Duodenal mucosa (tissue), 2 donors: Measurements from ENCODE around the gene OVOL1.

Experiments used
- H3K27ac ChIP-seq: one replicate; pipeline ENCODE4 v1.7.0; 2013; ENCODE audit warnings: low read depth, low read length
- H3K27me3 ChIP-seq, 2 donors: one replicate each; pipeline ENCODE4 v1.7.0; 2013; ENCODE audit warnings: low read length in 2 of 2, control low read depth in 1 of 2; ENCODE audit not compliant: insufficient read depth in 2 of 2, control insufficient read depth in 1 of 2
- H3K36me3 ChIP-seq, 2 donors: one replicate each; pipeline ENCODE4 v1.7.0; 2013; ENCODE audit warnings: low read length in 2 of 2, control low read depth in 1 of 2; ENCODE audit not compliant: insufficient read depth in 2 of 2, control insufficient read depth in 1 of 2
- H3K4me1 ChIP-seq, 2 donors: one replicate each; pipeline ENCODE4 v1.7.0; 2013; ENCODE audit warnings: low read length in 2 of 2, control low read depth in 1 of 2; ENCODE audit not compliant: insufficient read depth in 2 of 2, control insufficient read depth in 1 of 2
- H3K4me3 ChIP-seq, 2 donors: one replicate each; pipeline ENCODE4 v1.7.0; 2013; ENCODE audit warnings: low read length in 2 of 2, low read depth in 1 of 2
- H3K9ac ChIP-seq, 2 donors: one replicate each; pipeline ENCODE4 v1.7.0; 2013; ENCODE audit warnings: low read length in 2 of 2, low read depth in 1 of 2
- H3K9me3 ChIP-seq, 2 donors: one replicate each; pipeline ENCODE4 v1.7.0; 2013; ENCODE audit warnings: low read length in 2 of 2, control low read depth in 1 of 2; ENCODE audit not compliant: control insufficient read depth in 1 of 2

OVOL1 gene

DNA sequence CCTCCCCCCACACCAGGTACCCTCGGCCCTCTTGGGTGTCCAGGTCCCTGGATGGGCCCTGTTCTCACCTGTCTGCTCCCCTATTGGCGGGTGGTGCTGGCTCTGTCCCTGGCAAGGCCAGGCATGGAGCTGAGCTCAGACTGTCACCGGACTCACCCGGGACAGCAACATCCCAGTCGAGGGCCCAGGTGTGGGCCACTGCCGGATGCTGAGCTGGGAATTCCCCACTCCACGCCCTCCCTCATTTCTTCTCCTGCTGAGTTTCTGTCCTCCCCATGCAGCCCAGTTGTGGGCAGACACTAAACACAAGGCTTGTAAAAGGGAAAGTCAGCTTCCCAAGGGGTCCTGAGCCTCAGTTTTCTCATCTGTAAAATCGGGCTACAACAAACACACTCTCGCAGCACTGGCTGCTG lies 4.0 kb upstream of the OVOL1 start:
- Histone ChIP-seq H3K9ac (no peak overlapping the region), H3K27ac (no peak overlapping the region), H3K27me3 (peaks cover 0 to 2% of the 10 kb centered on the region in 2 donors), H3K36me3 (peaks cover 0 to 17% of the 10 kb centered on the region in 2 donors), H3K9me3 (no peaks in the 10 kb centered on the region), H3K4me3 (no peak overlapping the region), H3K4me1 (peaks cover 20 to 25% of the 10 kb centered on the region in 2 donors)

DNA sequence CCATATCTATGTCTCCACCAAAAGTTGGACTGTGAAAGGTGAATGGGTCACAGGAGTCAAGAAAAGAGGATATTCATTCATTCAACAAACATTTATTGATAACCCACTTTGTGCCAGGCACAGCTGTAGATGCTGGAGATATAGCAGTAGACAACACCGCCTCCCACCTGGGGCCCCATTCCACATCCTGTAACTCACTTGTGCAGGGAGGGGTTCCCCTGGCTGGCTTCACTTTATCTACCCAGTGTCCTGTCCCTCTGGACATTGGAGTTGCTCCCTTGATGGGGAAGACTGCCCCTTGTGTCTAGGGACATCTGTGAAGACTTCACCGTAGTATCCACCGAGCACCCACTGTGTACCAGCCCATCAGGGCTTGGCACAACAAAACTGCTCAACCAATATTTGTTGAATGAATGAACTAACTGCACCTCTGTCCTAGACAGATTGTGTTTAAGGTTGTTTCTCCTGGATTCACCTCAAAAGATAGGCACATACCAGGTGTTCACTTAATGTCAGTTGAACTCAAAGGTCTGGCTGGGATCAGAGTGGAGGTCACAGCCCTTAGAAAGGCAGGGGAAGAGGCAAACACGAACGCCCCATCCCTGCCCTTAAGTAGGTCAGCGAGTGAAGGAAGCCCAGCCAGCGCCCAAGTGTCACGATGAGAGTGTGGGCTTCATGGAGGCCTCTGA lies 1.4 kb upstream of the OVOL1 start:
- peaks cover 4 to 5% of the 10 kb centered on the region in 2 donors for H3K27me3 ChIP-seq
- H3K9me3 ChIP-seq, result no peaks in the 10 kb centered on the region
- no peak overlapping the region for H3K4me3 ChIP-seq
- no peak overlapping the region for H3K9ac ChIP-seq
- H3K4me1 ChIP-seq, result peaks cover 24 to 29% of the 10 kb centered on the region in 2 donors
- no peak overlapping the region for H3K27ac ChIP-seq
- H3K36me3 ChIP-seq, result peaks cover 0 to 3% of the 10 kb centered on the region in 2 donors

DNA sequence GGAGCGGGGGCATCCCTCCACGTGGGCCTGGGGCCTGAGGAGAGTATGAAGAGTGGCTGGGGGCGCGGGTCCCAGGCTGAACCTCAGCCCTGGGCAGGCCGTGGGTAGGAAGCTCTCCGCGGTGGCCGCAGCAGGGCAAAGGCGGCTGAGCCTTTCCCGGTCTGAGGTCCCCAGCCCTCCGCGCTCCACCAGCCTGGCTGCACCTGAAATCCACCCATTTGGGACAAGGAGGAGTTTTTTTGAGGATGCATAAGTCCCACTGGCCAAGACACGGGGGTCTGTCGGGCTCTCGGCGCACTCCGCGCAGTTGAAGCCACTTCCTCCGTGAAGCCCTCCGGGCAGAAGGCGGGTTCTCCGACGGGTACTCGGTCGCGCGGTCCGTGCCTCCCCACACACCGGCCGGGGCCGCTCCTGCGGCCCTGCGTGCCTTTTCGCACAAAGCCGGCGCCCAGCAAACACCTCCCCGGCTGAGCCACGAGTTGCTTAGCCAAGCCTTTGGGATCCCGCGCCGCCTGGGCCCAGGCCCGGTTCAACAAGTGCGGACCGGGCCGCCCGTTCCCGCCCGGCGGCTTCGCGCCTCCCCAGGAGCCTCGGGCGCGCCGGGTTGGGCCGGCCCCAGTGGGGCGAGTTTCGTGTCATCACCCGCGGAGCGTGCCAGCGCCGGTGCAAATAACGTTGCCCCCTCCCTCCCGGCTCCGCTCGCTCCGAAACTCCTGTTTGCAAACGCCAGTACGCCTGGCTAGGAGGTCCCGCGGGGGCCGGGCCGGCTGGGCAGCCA lies 666 bp upstream of the OVOL1 start:
- peaks cover 0 to 3% of the 10 kb centered on the region in 2 donors for H3K36me3 ChIP-seq
- no peak overlapping the region for H3K27ac ChIP-seq
- H3K4me1 ChIP-seq, result peaks cover 31 to 36% of the 10 kb centered on the region in 2 donors
- no peak overlapping the region for H3K9ac ChIP-seq
- H3K9me3 ChIP-seq, result no peaks in the 10 kb centered on the region
- H3K27me3 ChIP-seq, result peaks cover 4 to 5% of the 10 kb centered on the region in 2 donors
- H3K4me3 ChIP-seq, result peak overlapping the region; percentile 36 to 40

DNA sequence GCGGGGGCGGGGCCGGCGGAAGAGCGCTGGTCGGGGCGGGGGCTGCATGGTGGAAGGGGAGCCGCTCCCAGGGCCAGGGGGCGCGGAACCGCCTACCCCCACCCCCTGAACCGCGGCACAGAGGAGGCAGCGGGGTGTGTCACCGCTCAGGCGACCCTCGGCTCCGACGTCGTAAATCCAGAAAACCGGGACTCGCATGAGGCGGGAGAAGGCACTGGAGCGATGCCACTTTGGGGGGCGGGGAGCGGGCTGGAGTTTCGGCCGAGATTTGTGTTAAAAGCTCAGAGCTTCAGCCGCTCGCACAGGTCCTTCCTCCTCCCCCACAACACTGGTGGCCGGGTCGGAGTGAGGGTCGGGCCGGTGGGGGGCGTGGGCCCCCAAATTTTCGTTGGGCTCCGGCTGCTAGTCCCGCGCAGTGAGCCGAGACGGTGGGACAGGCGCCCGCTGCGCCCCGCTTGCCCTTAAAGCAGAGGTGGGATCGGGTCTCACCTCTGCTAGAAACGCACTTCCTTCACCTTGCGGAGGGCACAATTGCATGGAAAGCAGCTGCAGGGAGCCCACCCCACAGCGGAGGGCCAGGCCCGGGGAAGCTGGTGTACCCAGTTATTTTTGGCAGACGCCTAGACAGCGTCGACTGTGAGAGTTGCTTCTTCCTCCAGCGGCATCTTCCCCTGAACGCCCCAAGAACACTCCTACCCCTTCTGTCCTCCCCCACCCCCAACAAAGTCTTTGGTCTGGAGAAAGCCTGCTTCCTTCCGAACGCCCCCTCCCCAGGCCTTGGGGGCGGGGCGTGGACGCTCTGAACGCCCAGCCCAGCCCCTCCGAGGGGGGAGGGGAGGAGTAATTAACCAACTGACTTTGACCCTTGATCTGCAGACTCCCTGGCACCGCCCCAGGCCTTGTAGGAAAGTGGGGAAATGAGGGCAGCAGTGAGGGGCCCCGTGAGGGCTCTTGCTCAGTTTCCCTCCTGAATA lies 1.1 kb downstream of the OVOL1 start:
- Histone ChIP-seq H3K36me3 (peaks cover 0 to 3% of the 10 kb centered on the region in 2 donors), H3K27me3 (peaks cover 4 to 5% of the 10 kb centered on the region in 2 donors), H3K4me3 (peak overlapping the region; percentile 82 to 85), H3K4me1 (peaks cover 46 to 50% of the 10 kb centered on the region in 2 donors), H3K27ac (peak overlapping the region; percentile 75), H3K9ac (peak overlapping the region; percentile 83 to 91), H3K9me3 (no peaks in the 10 kb centered on the region)

DNA sequence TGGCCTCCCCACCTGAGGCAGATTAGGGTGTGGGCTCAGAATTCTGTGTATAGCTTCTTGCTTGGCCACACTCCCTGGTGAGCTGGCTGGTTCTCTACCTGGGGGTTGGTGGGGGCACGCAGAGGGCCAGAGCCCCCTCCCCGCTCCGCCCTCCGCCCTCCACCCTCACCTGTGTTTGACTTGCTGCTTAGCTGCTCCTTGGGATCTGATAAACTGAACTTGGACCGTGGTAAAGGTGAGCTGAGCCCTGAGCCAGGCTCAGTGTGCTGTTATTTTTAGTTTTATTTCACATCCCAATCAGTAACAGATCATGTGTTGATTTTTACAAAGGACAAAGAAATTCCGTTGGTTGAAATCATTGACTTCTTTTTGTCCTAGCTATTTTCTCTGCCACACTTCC lies 2.0 kb downstream of the OVOL1 start:
- Histone ChIP-seq H3K27me3 (peaks cover 4 to 5% of the 10 kb centered on the region in 2 donors), H3K27ac (peak overlapping the region; percentile 75), H3K9ac (peak overlapping the region; percentile 73 to 91), H3K4me3 (peak overlapping the region; percentile 82 to 85), H3K4me1 (peaks cover 52 to 58% of the 10 kb centered on the region in 2 donors), H3K36me3 (peaks cover 0 to 3% of the 10 kb centered on the region in 2 donors), H3K9me3 (no peaks in the 10 kb centered on the region)

DNA sequence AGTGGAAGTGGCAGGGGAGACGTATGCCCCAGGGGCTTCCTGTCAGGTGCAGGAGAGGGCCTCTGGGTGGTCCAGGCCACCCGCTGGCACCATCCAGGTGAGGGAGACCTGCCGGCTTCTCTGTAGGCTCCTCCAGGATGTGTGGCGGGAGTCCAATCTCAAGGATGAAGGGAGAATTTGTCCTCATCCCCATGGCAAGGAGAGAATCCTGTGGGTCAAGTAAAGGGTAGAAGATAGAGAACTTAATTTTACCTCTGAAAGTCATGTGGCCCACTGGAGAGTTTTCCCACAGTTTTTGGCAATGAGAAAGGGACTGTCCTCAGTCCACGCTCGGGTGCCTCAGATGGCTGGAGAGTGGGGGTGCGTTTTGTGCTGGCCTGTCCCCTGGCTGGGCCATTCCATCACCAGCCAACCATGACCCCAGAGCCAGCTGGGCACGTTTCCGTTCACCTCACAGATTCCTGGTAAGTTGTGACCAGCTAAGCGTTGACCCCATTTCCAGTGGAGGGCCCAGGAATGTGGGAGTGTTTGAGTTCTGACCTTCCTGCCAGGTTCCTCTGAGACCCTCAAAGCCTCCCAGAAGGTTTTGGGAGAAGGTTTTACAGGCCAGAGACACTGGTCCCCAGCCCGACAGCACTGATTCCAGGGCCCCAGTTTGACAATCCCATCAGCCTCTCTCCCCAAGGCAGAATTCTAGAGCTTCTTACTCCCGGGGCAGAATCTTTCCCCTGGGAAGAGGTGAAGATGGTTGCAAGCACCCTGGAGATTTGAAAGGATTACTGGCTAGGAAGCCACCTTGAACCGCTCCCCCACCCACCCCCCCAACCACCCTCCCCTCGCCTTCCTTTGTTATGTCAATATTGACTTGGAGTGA lies 2.6 kb downstream of the OVOL1 start:
- Histone ChIP-seq H3K9ac (peak overlapping the region; percentile 39 to 91), H3K27ac (peak overlapping the region; percentile 36)

DNA sequence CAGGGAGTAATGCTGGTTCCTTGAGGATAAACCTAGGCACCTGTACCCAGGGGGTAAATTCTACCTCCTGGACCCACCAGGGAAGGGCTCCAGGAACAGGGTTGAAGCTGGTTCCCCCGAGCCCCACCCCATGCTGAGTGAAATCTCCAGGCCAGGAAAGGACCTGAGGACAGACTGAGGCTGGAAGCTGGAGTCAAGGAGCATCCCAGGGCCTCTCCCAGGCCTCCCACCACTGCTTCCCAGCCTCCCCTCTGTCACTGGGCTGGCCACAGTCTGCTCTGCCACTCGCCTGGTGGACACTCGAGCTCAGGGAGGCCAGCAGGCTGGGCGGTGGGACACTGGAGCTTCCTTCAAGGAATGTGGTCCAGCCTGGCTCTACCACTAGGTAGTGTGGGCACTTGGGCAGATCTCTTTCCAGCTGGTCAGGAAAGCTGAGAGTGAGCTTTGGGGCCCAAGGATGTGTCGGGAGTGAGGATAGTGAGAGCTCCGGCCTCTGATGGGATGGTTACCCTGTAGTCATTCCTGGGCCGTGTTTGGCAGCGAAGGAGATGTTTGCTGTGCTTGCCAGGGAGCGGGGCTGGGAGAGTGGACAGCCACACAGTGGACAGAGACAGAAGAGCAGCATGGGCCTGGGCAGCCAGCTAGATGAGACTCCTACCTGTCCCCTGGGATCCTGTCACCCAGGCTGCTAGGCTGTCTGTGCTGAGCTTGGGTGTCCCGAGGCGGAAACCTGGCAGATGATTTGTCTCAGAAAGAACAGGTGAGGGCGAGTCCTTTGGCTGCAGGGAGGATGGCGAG lies 3.4 kb downstream of the OVOL1 start:
- no peaks in the 10 kb centered on the region for H3K9me3 ChIP-seq
- peak overlapping the region in 1 of 2 donors; percentile 61 for H3K4me3 ChIP-seq
- no peak overlapping the region for H3K27ac ChIP-seq
- peak overlapping the region; percentile 15 to 61 for H3K9ac ChIP-seq
- H3K4me1 ChIP-seq, result peaks cover 61 to 69% of the 10 kb centered on the region in 2 donors
- peaks cover 14% of the 10 kb centered on the region in 2 donors for H3K36me3 ChIP-seq
- peaks cover 4 to 5% of the 10 kb centered on the region in 2 donors for H3K27me3 ChIP-seq

More for the DNA sequence above, 2.6 kb downstream of the OVOL1 start:
- Histone ChIP-seq H3K36me3 (peaks cover 5 to 6% of the 10 kb centered on the region in 2 donors), H3K27me3 (peaks cover 4 to 5% of the 10 kb centered on the region in 2 donors), H3K4me3 (peak overlapping the region; percentile 82 to 85), H3K4me1 (peaks cover 59 to 65% of the 10 kb centered on the region in 2 donors), H3K9me3 (no peaks in the 10 kb centered on the region)

DNA sequence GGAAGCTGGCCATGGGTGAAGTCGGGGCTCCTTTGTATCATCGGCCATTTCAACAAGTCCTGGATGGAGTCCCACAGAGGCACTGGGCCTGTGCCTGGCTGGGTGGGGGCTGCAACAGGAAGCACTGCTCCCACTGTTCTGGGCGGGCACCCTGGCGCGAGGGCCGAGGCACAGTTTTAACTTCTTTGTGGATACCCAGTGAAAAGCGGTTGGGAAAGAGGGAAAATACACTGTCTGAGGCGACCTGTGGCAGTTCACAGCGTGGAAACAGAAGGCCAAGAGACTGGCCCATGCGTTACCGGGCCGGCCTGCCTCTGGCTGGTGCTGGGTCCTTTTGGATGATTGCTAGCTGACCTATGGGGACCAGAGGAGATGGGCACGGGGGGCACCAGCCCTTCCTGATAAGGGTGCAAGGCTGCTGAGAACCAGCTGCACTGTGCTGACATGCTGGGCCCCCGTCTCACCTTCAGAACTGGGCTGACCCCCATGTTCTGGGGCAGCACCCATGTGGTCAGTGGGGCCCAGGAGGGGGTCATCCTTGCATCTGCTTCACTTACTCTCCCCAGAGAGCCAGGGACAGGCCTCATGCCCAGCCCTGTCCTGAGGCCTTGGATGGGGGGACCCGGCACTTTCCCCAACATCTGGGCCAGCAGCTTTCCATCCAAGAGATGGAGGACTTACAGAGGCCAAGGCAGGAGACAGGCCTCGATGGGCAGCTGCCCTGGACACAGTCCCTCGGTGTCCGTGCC lies 4.2 kb downstream of the OVOL1 start:
- Histone ChIP-seq H3K9ac (peak overlapping the region; percentile 60 to 61), H3K9me3 (no peaks in the 10 kb centered on the region), H3K4me1 (peaks cover 56 to 62% of the 10 kb centered on the region in 2 donors), H3K4me3 (peak overlapping the region; percentile 11 to 61), H3K36me3 (peaks cover 20 to 22% of the 10 kb centered on the region in 2 donors), H3K27me3 (peaks cover 4 to 5% of the 10 kb centered on the region in 2 donors), H3K27ac (peak overlapping the region; percentile 41)
